Measurements from ENCODE around the gene PLPPR5.

Gene PLPPR5

DNA sequence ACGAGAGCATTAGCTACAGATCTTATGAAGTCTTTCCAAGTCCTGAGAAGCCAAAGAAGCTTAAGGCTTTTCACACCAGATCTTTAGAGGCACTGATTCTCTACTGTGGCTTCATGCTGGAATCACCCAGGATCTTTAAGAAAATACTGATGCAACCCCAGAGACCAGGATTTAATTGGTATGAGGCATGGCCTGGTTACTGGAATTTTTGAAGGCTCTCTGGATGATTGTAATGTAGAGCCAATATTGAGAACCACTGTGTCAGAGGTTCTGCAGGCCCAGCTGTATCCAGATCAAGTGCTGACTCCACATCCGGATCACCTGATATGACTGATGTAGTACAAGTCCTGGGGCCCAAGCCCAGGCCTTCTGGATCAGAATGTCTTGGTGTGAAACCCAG, 105.7 kb downstream of the PLPPR5 start:
- Histone ChIP-seq H4K20me1 (ENCODE audit: insufficient read depth, low read length) (no peaks in the 10 kb centered on the region), H3K36me3 (ENCODE audit: insufficient read depth, low read length) (no peaks in the 10 kb centered on the region), H3K4me2 (ENCODE audit: insufficient read depth, low read length) (no peak overlapping the region), H3K27me3 (ENCODE audit: insufficient read depth, low read length, poor library complexity) (no peaks in the 10 kb centered on the region), H3K4me3 (ENCODE audit: low read depth in 1 of 2, low read length in 2 of 2) (no peak overlapping the region), H2AFZ (ENCODE audit: low read depth, low read length) (peak overlapping the region; percentile 39; the same call in 1 of the 2 replicates), H3K4me1 (ENCODE audit: insufficient read depth, low read length) (no peaks in the 10 kb centered on the region), H3K79me2 (ENCODE audit: insufficient read depth, low read length) (no peaks in the 10 kb centered on the region), H3K27ac (ENCODE audit: low read length) (no peak overlapping the region), H3K9ac (ENCODE audit: low read depth, low read length) (no peak overlapping the region), H3K9me3 (ENCODE audit: insufficient read depth, low read length, severe bottlenecking) (no peaks in the 10 kb centered on the region)
- ATAC-seq (ENCODE audit: insufficient read depth, low read depth) (no peak), DNase-seq (no peak)
- TF ChIP-seq EZH2 (IDR thresholded peaks at IDR 0.05; ENCODE audit: borderline replicate concordance, low read depth, low read length, severe bottlenecking), result no peak
- TF ChIP-seq, protein P1, sequence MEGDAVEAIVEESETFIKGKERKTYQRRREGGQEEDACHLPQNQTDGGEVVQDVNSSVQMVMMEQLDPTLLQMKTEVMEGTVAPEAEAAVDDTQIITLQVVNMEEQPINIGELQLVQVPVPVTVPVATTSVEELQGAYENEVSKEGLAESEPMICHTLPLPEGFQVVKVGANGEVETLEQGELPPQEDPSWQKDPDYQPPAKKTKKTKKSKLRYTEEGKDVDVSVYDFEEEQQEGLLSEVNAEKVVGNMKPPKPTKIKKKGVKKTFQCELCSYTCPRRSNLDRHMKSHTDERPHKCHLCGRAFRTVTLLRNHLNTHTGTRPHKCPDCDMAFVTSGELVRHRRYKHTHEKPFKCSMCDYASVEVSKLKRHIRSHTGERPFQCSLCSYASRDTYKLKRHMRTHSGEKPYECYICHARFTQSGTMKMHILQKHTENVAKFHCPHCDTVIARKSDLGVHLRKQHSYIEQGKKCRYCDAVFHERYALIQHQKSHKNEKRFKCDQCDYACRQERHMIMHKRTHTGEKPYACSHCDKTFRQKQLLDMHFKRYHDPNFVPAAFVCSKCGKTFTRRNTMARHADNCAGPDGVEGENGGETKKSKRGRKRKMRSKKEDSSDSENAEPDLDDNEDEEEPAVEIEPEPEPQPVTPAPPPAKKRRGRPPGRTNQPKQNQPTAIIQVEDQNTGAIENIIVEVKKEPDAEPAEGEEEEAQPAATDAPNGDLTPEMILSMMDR (IDR thresholded peaks at IDR 0.05; ENCODE audit: borderline replicate concordance, extremely low read depth, low read length, poor library complexity, severe bottlenecking), result no peak

GRCh38 chr1:98897479-98897878, 107.2 kb downstream of the PLPPR5 start:
- no peaks in the 10 kb centered on the region for H4K20me1 ChIP-seq (ENCODE audit: insufficient read depth, low read length)
- DNase-seq (no peak), ATAC-seq (ENCODE audit: insufficient read depth, low read depth) (no peak)
- no peaks in the 10 kb centered on the region for H3K27me3 ChIP-seq (ENCODE audit: insufficient read depth, low read length, poor library complexity)
- H3K4me2 ChIP-seq (ENCODE audit: insufficient read depth, low read length), result no peak overlapping the region
- no peak overlapping the region for H3K4me3 ChIP-seq (ENCODE audit: low read depth in 1 of 2, low read length in 2 of 2)
- no peaks in the 10 kb centered on the region for H3K4me1 ChIP-seq (ENCODE audit: insufficient read depth, low read length)
- no peak overlapping the region for H3K27ac ChIP-seq (ENCODE audit: low read length)
- no peaks in the 10 kb centered on the region for H3K79me2 ChIP-seq (ENCODE audit: insufficient read depth, low read length)
- no peaks in the 10 kb centered on the region for H3K9me3 ChIP-seq (ENCODE audit: insufficient read depth, low read length, severe bottlenecking)
- TF ChIP-seq EZH2 (IDR thresholded peaks at IDR 0.05; ENCODE audit: borderline replicate concordance, low read depth, low read length, severe bottlenecking), result no peak
- TF ChIP-seq, protein P1 (IDR thresholded peaks at IDR 0.05; ENCODE audit: borderline replicate concordance, extremely low read depth, low read length, poor library complexity, severe bottlenecking), result no peak
- no peaks in the 10 kb centered on the region for H3K36me3 ChIP-seq (ENCODE audit: insufficient read depth, low read length)
- H2AFZ ChIP-seq (ENCODE audit: low read depth, low read length), result no peak overlapping the region
- no peak overlapping the region for H3K9ac ChIP-seq (ENCODE audit: low read depth, low read length)

- H3K27ac ChIP-seq (ENCODE audit: low read length), result no peak overlapping the region
- H3K36me3 ChIP-seq (ENCODE audit: insufficient read depth, low read length), result no peaks in the 10 kb centered on the region
- TF ChIP-seq, protein P1 (IDR thresholded peaks at IDR 0.05; ENCODE audit: borderline replicate concordance, extremely low read depth, low read length, poor library complexity, severe bottlenecking), result no peak
- no peak for TF ChIP-seq EZH2 (IDR thresholded peaks at IDR 0.05; ENCODE audit: borderline replicate concordance, low read depth, low read length, severe bottlenecking)
- H3K27me3 ChIP-seq (ENCODE audit: insufficient read depth, low read length, poor library complexity), result no peaks in the 10 kb centered on the region
- no peaks in the 10 kb centered on the region for H4K20me1 ChIP-seq (ENCODE audit: insufficient read depth, low read length)
- no peaks in the 10 kb centered on the region for H3K9me3 ChIP-seq (ENCODE audit: insufficient read depth, low read length, severe bottlenecking)
- no peak for ATAC-seq (ENCODE audit: insufficient read depth, low read depth)
- no peak overlapping the region for H2AFZ ChIP-seq (ENCODE audit: low read depth, low read length)
- no peak for DNase-seq
- H3K4me3 ChIP-seq (ENCODE audit: low read depth in 1 of 2, low read length in 2 of 2), result no peak overlapping the region
- H3K9ac ChIP-seq (ENCODE audit: low read depth, low read length), result no peak overlapping the region
- H3K4me2 ChIP-seq (ENCODE audit: insufficient read depth, low read length), result no peak overlapping the region
- H3K4me1 ChIP-seq (ENCODE audit: insufficient read depth, low read length), result no peaks in the 10 kb centered on the region
- no peaks in the 10 kb centered on the region for H3K79me2 ChIP-seq (ENCODE audit: insufficient read depth, low read length)
Observed at GRCh38 chr1:98896711-98897445, 107.8 kb downstream of the PLPPR5 start.

All from DND-41 (cell line).